Stimulated activated CD4-positive, alpha-beta T cell treated with anti-CD3 and anti-CD28 coated beads, Interleukin-12 subunit alpha, Interleukin-12 subunit beta, amount 100 ng/mL, for 48 hours (primary cell): ENCODE measurements around the gene HAUS6.
"Not testable (repeated sequence)": the region's sequence is repeated elsewhere in the genome, so short reads cannot be mapped to it uniquely, and the experiment has no call there.

Experiments used
- DNase-seq, 3 donors: peaks; one replicate each; pipeline ENCODE4 v3.0.0-alpha.2; 2020; ENCODE audit warnings: low read depth in 2 of 3, low spot score in 1 of 3

Gene HAUS6

DNA sequence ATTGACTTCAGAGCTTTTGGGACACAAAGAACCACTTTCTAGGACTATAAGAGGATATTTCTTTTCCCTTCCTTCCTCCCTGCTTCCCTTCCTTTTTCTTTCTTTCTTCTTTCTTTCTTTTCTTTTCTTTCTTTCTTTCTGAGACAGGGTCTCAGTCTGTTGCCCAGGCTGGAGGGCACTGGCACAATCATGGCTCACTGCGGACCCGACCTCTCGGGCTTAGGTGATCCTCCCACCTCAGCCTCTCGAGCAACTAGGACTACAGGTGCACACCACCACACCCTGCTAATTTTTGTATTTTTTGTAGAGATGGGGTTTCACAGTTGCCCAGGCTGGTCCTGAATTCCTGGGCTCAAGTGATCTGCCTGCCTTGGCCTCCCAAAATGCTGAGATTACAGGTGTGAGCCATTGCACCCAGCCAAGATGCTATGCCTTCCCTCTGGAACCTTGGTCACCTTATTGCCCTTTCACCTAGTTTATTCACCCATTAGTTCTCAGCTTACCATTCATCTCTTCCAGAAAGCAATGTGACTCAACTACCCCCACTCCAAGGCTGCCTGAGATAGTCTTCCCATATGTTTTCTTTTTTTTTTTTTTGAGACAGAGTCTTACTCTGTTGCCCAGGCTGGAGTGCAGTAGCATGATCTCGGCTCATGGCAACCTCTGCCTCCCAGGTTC lies 14.5 kb upstream of the HAUS6 start:
- DNase-seq: no peak

DNA sequence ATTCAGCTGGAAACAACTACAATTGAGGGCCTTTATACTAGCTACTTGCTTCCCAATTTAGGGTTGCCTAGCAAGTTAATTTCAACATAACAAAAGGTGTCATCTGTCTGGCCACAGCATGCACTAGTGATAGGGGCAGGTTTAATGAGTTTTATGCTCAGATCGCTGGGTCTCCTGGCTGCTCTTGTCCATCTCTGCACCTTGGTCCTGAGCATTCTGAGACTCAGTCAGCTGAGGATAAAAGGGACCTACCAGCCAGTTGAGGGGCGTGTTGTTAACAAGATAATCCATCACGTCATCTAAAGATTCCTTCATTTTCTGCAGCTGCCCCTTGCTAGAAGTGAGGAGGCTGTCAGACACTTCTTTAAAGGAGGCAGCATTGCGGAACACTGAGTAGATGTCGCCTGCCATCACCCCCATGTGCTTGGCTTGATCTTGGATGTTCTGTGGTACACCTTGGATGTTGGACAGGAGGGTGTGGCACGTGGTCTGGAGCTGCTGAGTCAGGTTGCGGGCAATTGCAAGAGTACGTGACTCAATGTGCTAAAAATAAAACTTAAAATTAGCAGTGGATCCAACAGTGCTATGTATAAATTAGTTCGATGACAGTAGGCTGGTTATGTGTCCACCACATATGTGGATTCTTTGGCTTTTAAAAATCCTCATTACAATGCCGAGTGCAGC lies 13.5 kb upstream of the HAUS6 start:
- DNase-seq: no peak

DNA sequence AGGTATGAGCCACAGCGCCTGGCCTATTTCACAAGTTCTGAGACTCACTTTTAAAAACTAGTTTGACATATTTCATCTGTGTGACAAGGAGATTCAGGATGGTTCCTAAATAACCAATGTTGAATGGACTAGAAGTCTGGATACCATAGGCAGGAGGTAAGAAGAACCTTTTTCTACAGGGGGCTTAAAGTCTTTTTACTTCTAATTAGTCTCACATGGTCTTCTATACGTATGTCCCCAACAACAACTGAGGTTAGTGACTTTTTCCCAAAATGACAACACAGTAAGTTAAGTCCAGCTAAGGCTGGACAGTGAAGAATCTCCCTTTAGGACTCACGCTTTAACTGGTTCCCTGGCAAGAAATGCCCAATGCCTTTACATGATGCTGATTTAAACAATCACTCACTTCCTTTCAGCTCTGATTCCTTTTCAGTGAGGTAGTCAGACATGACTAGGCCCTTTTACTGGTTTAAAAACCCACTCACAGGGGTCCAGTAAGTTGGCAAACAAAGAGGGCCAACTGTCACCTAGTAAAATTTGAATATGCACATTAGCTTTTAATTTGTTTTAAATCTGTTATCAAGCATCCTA lies 12.1 kb upstream of the HAUS6 start:
- DNase-seq: no peak

DNA sequence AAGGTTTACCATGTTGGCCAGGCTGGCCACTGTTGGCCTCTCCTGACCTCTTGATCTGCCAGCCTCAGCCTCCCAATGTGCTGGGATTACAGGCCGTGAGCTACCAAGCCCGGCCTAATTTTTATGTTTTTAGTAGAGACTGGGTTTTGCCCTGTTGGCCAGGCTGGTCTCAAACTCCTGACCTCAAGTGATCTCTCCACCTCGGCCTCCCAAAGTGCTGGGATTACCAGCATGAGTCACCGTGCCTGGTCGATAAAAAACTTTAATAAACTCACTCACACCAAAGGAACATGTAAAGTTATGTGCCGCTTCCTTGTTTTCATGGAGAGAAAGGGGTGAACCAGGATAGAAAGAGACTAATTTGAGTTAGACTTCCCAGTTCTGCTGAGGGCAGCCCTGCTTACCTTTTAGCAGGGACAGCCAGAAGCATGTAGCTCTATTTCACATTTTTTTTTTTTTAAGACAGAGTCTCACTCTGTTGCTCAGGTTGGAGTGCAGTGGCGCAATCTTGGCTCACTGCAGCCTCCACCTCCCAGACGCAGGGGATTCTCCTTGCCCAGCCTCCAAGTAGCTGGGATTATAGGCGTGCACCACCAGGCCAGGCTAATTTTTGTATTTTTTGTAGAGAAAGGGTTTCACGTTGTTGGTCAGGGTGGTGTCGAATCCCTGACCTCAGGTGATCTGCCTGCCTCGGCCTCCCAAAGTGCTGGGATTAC lies 11.4 kb upstream of the HAUS6 start:
- DNase-seq: no peak

DNA sequence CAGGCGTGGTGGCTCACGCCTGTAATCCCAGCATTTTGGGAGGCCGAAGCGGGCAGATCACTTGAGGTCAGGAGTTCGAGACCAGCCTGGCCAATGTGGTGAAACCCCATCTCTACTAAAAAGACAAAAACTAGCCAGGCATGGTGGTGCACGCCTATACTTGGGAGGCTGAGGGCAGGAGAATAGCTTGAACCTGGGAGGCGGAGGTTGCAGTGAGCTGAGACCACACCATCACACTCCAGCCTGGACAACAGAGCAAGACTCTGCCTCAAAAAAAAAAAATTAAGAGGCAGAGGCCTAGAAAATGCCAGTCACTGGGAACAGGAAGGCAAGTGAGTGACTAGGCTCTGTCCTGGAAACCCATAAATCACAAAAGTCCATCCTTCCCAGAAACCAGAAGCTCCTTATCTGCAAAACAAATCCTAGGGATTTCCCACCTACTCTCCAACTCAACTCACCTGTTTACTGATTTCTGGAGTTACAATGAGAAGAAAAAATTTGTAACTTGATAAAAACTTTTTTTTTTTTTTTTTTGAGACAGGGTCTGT lies 10.4 kb upstream of the HAUS6 start:
- DNase-seq: not testable (repeated sequence)

DNA sequence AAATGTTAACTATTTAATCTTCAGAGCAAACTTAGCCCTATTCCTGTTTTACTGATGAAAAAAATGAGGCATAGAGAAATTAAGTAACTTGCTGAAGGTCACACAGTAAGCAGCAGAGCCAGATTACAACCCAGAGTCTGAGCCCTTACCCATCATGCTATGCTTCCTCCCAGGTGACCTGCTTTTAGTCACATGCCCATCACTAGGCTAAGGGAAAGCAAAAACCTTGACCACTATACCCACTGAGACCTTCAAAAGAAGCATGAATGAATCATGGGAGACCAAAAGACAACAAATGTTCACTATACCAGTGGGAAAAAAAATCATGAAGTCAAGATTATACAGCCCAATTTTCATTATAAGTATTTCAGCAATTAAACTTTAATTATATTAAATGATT lies 5.3 kb upstream of the HAUS6 start:
- DNase-seq: no peak

DNA sequence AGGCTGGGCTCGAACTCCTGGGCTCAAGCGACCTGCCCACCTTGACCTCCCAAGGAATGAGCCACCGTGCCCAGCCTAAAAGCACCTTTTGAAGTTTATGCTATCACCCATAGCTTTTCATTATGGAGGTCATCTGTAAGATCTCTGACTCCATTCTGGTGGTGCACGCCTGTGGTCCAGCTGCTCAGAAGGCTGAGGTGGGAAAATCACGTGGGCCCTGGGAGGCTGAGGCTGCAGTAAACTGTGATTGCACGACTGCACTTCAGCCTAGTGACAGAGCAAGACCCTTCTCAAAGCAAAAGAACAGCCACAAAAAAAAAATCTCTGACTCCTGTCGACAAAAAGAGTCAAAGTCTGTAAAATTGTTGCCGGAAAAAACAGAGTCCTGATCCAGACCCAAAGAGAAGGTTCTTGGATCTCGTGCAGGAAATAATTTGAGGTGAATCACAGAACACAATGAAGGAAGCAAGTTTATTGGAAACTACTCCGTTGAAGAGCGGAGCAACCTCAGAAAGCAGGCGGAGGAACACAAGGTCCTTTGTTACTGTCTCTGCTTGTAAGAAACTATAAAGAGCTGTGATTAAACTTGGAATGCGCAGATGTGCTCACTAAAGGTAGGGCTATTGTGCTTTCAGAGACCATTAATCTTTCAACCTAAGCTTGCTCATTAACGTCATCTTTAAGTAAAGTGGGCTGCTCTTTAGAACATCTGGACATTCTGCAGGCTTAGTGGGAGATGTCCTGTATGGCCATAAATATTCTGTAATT lies 2.0 kb upstream of the HAUS6 start:
- DNase-seq: no peak

DNA sequence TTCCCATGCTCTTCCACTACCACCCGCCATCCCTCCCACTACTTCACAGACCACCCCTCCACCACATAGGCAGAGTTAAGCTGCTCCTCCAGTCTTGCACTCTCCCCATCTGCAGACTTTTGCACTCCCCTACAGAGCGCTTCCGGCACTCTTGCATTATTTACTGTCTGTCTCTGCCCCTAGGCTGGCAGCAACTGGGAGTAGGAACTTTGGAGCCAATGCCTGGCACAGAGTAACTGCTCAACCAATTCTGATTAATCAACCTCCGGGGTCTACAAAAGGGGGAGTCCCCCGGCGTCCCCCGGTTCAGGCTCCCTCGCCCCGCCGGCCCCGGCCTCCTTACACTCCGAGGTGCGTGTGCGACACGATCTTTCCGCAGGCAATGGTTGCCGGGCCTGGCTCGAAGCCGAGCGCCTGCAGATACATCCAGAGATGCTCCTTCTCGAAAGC lies 498 bp downstream of the HAUS6 start:
- peak in 2 of 3 donors; percentile 3 to 21 for DNase-seq

DNA sequence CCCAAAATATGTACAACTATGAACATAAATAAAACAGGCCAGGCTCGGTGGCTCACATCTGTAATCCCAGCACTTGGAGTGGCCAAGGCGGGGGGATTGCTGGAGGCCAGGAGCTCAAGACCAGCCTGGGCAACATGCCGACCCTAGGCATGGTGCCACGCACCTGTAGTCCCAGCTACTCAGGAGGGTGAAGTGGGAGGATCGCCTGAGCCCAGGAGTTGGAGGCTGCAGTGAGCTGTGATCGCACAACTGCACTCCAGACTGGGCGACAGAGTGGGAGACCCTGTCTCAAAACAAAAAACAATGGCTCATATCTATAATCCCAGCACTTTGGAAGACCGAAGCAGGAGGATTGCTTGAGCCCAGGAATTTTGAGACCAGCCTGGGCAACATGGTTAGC lies 1.5 kb downstream of the HAUS6 start:
- DNase-seq: no peak

DNA sequence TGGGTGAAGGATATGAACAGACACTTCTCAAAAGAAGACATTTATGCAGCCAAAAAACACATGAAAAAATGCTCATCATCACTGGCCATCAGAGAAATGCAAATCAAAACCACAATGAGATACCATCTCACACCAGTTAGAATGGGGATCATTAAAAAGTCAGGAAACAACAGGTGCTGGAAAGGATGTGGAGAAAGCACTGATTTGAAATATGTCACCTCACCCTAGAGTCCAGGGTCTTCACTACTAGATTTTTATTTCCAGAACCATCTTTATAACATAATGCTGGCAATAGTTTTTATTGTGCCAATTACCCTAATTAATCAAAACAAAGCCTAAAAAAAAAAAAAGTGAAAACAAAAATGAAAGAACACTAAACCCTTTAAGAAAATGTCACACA lies 5.3 kb downstream of the HAUS6 start:
- not testable (repeated sequence) for DNase-seq

DNA sequence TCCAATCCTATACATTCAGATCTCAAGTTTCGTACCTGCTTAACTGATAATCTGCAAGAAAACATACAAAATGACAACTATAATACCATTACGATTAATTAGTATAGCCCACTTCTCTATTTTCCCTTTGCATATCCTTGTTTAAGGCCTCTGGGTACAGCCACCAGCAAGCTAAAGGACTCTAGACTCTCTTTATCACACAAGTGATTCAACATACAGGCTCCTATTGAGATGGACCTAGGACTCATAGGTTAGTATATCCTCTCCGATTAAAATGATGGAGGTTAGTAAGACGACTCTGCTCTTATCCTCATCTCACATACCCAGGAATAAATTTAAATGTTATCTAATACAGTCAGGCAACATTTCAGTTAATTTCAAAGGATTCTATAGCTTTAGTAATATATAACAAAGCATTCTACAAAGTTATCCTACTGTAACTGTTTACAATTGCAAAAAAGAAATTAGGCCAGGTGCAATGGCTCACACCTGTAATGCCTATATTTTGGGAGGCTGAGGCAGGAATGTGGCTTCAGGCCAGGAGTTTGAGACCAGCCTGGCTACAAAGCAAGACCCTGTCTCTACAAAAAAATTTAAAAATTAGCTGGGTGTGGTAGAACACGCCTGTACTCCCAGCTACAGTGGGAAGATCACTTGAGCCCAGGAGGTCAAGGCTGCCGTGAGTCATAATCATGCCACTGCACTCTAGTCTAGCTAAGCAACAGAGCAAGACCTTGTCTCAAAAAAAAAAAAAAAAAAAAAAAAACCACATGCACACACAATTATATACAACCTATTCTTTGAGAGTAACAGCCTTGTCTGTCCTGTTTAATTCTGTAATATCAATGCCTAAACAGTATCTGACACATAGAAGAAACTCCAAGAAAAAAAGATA lies 15.4 kb downstream of the HAUS6 start:
- no peak for DNase-seq

DNA sequence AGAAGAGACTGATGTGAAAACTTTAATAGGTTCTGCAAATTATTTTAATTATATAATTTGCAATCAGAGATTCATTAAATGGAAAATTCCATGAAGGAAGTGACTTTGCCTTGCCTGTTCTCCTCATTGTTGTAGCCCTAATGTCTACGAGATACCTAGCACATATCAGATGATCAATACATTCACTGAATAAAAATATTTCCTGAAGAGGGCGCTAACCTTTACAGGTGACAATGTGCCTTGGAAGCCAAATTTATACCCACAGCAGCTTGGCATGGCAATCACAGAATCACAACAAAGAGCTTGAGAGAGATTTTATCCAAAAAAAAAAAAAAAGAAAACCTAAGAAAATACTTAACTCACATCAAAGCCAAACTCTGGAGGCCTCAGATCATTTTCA lies 17.4 kb downstream of the HAUS6 start:
- DNase-seq: peak in 1 of 3 donors; percentile 6

DNA sequence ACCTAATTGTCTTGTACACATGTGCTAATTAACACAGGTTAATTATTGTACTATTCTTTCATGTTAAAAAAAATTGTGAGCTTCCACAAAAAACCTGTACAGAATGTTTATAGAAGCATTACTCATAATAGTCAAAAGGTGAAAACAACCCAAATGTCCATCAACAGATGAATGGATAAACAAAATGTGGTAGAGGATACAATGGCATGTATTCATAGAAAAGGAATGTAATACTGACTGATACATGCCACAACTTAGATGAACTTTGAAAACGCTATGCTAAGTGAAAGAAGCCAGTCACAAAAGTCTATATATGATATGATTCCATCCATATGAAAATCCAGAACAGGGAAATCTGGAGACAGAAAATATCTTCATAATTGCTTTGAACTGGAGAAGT lies 27.9 kb downstream of the HAUS6 start:
- no peak for DNase-seq

DNA sequence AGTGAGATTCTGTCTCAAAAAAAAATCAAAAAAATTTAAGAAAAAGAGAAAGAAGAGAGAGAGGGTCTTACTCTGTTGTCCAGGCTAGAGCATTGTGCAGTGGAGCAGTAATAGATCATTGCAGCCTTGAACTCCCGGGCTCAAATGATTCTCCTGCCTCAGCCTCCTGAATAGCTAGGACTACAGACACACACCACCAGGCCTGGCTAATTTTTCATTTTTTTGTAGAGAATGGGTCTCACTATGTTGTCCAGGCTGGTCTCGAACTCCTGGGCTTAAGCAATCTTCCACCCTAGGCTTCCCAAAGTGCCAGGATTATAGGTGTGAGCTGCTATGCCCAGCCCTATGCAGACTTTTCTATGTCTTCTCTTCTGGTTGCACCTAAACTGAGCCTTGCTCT lies 28.5 kb downstream of the HAUS6 start:
- DNase-seq: no peak

DNA sequence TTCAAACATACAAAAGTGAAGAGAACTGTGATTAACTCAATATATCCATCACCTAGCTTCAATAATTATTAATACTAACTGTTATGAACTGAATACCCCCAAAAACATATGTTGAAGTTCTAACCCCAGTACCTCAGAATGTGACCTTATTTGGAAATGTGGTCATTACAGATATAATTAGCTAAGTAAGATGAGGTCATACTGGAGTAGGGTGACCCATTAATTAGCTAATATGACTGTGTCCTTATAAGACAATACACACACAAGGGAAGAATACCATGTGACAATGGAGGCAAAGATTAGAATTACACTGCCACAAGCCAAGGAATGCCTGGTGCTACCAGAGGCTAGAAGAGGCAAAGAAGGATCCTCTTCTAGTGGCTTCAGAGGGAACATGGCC lies 45.7 kb downstream of the HAUS6 start:
- no peak for DNase-seq

DNA sequence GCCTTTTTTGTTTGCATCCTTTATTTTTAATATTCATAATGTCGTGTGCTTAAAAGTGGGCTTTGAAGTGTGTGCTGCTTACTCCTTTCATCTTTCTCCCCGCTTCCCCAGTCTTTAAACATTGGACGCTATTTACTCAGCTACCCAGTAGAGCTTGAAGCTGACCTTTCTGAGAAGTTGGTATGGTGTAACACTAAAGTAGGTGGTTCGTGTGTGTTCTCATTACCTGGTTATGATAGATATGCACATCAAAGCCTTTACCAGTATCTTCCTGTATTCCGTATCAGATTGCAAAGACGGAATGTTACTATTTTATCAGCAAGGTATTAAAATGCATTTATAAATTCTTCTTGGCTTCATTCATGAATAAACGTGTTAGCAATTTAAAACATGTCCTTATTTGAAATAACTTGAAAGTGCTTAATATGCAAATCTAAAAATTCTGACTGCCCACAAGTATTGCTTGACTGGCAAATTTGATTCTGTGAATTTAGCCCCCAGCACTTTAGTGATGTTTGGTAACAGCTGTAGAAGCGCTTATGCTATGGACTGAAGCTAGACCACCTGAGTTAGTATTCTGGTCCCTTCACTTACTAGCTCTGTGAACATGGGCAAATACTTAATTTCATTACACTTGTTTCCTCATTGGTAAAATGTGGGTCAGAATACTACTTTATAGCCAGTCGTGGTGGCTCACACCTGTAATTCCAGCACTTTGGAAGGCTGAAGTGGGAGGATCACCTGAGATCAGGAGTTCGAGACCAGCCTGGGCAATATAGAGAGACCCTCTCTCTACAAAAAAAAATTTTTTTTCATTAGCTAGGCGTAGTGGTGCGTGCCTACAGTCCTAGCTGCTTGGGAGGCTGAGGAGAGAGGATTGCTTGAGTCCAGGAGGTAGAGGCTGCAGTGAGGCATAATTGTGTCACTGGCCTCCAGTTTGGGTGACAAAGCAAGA lies 51.8 kb downstream of the HAUS6 start:
- DNase-seq: no peak

DNA sequence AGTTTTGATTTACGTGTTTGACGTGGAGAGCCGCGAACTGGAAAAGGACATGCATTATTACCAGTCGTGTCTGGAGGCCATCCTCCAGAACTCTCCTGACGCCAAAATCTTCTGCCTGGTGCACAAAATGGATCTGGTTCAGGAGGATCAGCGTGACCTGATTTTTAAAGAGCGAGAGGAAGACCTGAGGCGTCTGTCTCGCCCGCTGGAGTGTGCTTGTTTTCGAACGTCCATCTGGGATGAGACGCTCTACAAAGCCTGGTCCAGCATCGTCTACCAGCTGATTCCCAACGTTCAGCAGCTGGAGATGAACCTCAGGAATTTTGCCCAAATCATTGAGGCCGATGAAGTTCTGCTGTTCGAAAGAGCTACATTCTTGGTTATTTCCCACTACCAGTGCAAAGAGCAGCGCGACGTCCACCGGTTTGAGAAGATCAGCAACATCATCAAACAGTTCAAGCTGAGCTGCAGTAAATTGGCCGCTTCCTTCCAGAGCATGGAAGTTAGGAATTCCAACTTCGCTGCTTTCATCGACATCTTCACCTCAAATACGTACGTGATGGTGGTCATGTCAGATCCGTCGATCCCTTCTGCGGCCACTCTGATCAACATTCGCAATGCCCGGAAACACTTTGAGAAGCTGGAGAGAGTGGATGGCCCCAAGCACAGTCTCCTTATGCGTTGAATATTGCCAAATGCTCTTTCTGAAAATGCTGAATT lies 52.6 kb downstream of the HAUS6 start:
- DNase-seq: no peak
